ENCODE data around the gene ANKRD18B. TPM values are rescaled to one million over a fixed set of nuclear protein-coding genes. Genes with fewer than 3 reads are reported as not detected.
A peak's percentile ranks its signal among the peaks of the same experiment; 100 is the strongest.
"Not testable (repeated sequence)": the region's sequence is repeated elsewhere in the genome, so short reads cannot be mapped to it uniquely, and the experiment has no call there.

The ANKRD18B gene
- total RNA-seq, 1 experiment from 2014 or later: 9.1 TPM

- H2AFZ ChIP-seq (ENCODE audit: low read length); H3K27me3 Mint-ChIP-seq (ENCODE audit: low read depth); H4K5ac ChIP-seq (ENCODE audit: insufficient read length, low read depth, low read length); H3K9me3 ChIP-seq (ENCODE audit: control insufficient read depth, low read depth, low read length); H2BK12ac ChIP-seq (ENCODE audit: insufficient read length, low read depth, low read length); H3K9ac ChIP-seq (ENCODE audit: extremely low read depth, insufficient read length, low read length); H2BK120ac ChIP-seq (ENCODE audit: low read depth, low read length, poor library complexity, severe bottlenecking); H4K20me1 ChIP-seq (ENCODE audit: control insufficient read depth, insufficient read depth, insufficient read length); H3K23ac ChIP-seq (ENCODE audit: insufficient read length, low read depth, low read length); DNase-seq; H3K14ac ChIP-seq (ENCODE audit: insufficient read depth, low read length); H4K8ac ChIP-seq (replicated peaks; ENCODE audit: insufficient read length, low read depth, low read length); H3K56ac ChIP-seq (ENCODE audit: insufficient read length, low read depth, low read length); H3K27ac ChIP-seq (ENCODE audit: insufficient read length, low read depth, low read length); H3K27me3 ChIP-seq (ENCODE audit: insufficient read depth, low read length); H3K79me1 ChIP-seq (ENCODE audit: insufficient read depth, low read depth, low read length, poor library complexity, severe bottlenecking); H2BK5ac ChIP-seq (ENCODE audit: insufficient read length, low read length); H3K36me3 Mint-ChIP-seq (ENCODE audit: insufficient read depth in 1 of 3, low read depth in 3 of 3); H3T11ph ChIP-seq (ENCODE audit: low read length); H4K91ac ChIP-seq (ENCODE audit: insufficient read length, low read depth, low read length); H3K4me1 Mint-ChIP-seq; H3K4ac ChIP-seq (ENCODE audit: low read depth, low read length); H3K9me3 Mint-ChIP-seq; H2BK20ac ChIP-seq (ENCODE audit: low read depth, low read length, poor library complexity, severe bottlenecking); H3K79me2 ChIP-seq (ENCODE audit: insufficient read depth, low read length); H2BK15ac ChIP-seq (ENCODE audit: low read depth, low read length); H3K27ac Mint-ChIP-seq; H3K4me1 ChIP-seq (ENCODE audit: insufficient read depth, low read length); H3K23me2 ChIP-seq (ENCODE audit: insufficient read length, low read depth, low read length, poor library complexity, severe bottlenecking); H2AK5ac ChIP-seq (ENCODE audit: insufficient read length, low read length); H3K4me3 Mint-ChIP-seq; H3K18ac ChIP-seq (ENCODE audit: insufficient read length, low read depth, low read length); H3K4me2 ChIP-seq (ENCODE audit: insufficient read depth, insufficient read length, low read length): not testable (repeated sequence)
- peak; percentile 49; the same call in 2 of the 3 replicates for TF ChIP-seq CTCF (conservative IDR thresholded peaks at IDR 0.05)
- no CpG with 5 or more reads among the region's 3 CpGs for WGBS (ENCODE audit: extremely low coverage, insufficient read length, low lambda C conversion rate)
Measured at GRCh38 chr9:33604249-33604648, 80.2 kb downstream of the ANKRD18B start.

GRCh38 chr9:33604936-33605335 is 80.9 kb downstream of the ANKRD18B start:
- not testable (repeated sequence) for H3K27me3 ChIP-seq (ENCODE audit: insufficient read depth, low read length); H3K4ac ChIP-seq (ENCODE audit: low read depth, low read length); DNase-seq; H2BK20ac ChIP-seq (ENCODE audit: low read depth, low read length, poor library complexity, severe bottlenecking); H3K4me1 ChIP-seq (ENCODE audit: insufficient read depth, low read length); H3K9ac ChIP-seq (ENCODE audit: extremely low read depth, insufficient read length, low read length); H2BK15ac ChIP-seq (ENCODE audit: low read depth, low read length); H4K5ac ChIP-seq (ENCODE audit: insufficient read length, low read depth, low read length); H2AK5ac ChIP-seq (ENCODE audit: insufficient read length, low read length); H3K23ac ChIP-seq (ENCODE audit: insufficient read length, low read depth, low read length); H2BK12ac ChIP-seq (ENCODE audit: insufficient read length, low read depth, low read length); H3K56ac ChIP-seq (ENCODE audit: insufficient read length, low read depth, low read length); H3K4me1 Mint-ChIP-seq; H3K23me2 ChIP-seq (ENCODE audit: insufficient read length, low read depth, low read length, poor library complexity, severe bottlenecking); H2BK5ac ChIP-seq (ENCODE audit: insufficient read length, low read length); H3K27ac Mint-ChIP-seq; H4K91ac ChIP-seq (ENCODE audit: insufficient read length, low read depth, low read length); H2BK120ac ChIP-seq (ENCODE audit: low read depth, low read length, poor library complexity, severe bottlenecking); H4K20me1 ChIP-seq (ENCODE audit: control insufficient read depth, insufficient read depth, insufficient read length); H3K27me3 Mint-ChIP-seq (ENCODE audit: low read depth); H2AFZ ChIP-seq (ENCODE audit: low read length); H4K8ac ChIP-seq (replicated peaks; ENCODE audit: insufficient read length, low read depth, low read length); H3K4me2 ChIP-seq (ENCODE audit: insufficient read depth, insufficient read length, low read length); H3K36me3 Mint-ChIP-seq (ENCODE audit: insufficient read depth in 1 of 3, low read depth in 3 of 3); H3K14ac ChIP-seq (ENCODE audit: insufficient read depth, low read length); H3K9me3 ChIP-seq (ENCODE audit: control insufficient read depth, low read depth, low read length); H3K9me3 Mint-ChIP-seq; H3T11ph ChIP-seq (ENCODE audit: low read length); H3K27ac ChIP-seq (ENCODE audit: insufficient read length, low read depth, low read length); H3K79me1 ChIP-seq (ENCODE audit: insufficient read depth, low read depth, low read length, poor library complexity, severe bottlenecking); H3K4me3 Mint-ChIP-seq; H3K18ac ChIP-seq (ENCODE audit: insufficient read length, low read depth, low read length); H3K79me2 ChIP-seq (ENCODE audit: insufficient read depth, low read length)
- no CpG with 5 or more reads among the region's 4 CpGs for WGBS (ENCODE audit: extremely low coverage, insufficient read length, low lambda C conversion rate)

Measured in H9 (cell line).